Fibroblast of villous mesenchyme (primary cell): Measurements from ENCODE around the gene ACAA1. TPM values are rescaled to one million over a fixed set of nuclear protein-coding genes. Genes with fewer than 3 reads are reported as not detected.
"Not testable (repeated sequence)": the region's sequence is repeated elsewhere in the genome, so short reads cannot be mapped to it uniquely, and the experiment has no call there.

Source experiments
- DNase-seq: peaks from one replicate; pipeline ENCODE4 v3.0.0-alpha.2; 2010; ENCODE audit warnings: low read depth
- H3K4me3 ChIP-seq: 2 replicates; pipeline ENCODE4 v1.5.1; 2011; ENCODE audit warnings: low read depth, mild to moderate bottlenecking, low read length
- total RNA-seq: library from RNA; depleted of rRNA; stranded (reverse); fragments of >200 nt; gene quantifications from 2 replicates; pipeline ENCODE4 v1.2.3, GENCODE V29; 2012
- TF ChIP-seq, protein P1 (sequence below): IDR thresholded peaks from 2 replicates; pipeline ENCODE4 v1.5.1; 2012; ENCODE audit warnings: low read depth, mild to moderate bottlenecking, low read length; ENCODE audit not compliant: insufficient read depth

The ACAA1 gene
- total RNA-seq, 1 donor: 18.1 TPM

DNA sequence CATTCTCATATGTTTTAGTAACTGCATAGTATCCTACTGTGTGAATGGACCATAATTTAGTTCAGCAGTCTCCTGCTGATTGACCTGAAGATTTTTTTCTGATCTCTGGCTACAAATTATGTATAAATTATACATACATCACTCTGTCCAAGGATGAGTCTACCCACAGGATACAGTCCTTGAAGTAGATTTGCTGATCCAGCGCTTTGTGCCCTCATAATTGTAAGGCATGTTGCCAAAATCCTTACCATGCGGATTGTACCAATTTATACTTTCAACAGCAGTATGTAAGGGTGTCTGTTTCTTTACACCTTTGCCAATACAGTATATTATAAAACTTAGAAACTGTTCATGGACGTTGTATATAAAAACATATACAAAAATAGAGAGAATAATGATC lies 46.5 kb downstream of the ACAA1 start:
- TF ChIP-seq, protein P1, sequence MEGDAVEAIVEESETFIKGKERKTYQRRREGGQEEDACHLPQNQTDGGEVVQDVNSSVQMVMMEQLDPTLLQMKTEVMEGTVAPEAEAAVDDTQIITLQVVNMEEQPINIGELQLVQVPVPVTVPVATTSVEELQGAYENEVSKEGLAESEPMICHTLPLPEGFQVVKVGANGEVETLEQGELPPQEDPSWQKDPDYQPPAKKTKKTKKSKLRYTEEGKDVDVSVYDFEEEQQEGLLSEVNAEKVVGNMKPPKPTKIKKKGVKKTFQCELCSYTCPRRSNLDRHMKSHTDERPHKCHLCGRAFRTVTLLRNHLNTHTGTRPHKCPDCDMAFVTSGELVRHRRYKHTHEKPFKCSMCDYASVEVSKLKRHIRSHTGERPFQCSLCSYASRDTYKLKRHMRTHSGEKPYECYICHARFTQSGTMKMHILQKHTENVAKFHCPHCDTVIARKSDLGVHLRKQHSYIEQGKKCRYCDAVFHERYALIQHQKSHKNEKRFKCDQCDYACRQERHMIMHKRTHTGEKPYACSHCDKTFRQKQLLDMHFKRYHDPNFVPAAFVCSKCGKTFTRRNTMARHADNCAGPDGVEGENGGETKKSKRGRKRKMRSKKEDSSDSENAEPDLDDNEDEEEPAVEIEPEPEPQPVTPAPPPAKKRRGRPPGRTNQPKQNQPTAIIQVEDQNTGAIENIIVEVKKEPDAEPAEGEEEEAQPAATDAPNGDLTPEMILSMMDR: no peak
- no peak overlapping the region for H3K4me3 ChIP-seq
- no peak for DNase-seq

DNA sequence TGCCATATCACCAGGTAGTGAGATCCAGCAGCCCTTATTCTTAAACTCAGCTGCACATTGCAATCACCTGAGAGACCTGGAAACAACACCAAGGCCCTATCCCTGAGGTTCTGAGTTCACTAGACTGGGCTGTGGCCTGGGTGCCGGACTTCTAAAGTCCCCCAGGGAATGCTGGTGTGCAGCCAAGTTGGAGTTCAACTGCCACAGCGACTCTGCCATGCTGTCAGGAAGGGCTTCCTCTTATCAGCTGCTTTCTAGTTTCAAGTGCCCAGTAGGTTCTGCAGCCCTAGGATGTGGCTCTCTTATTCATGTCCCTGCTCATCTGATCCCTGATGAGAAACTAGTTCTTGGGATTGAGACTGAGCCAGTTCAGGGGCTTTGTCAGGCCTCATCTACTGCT lies 47.8 kb downstream of the ACAA1 start:
- H3K4me3 ChIP-seq: no peak overlapping the region
- no peak for DNase-seq
- TF ChIP-seq, protein P1: no peak

DNA sequence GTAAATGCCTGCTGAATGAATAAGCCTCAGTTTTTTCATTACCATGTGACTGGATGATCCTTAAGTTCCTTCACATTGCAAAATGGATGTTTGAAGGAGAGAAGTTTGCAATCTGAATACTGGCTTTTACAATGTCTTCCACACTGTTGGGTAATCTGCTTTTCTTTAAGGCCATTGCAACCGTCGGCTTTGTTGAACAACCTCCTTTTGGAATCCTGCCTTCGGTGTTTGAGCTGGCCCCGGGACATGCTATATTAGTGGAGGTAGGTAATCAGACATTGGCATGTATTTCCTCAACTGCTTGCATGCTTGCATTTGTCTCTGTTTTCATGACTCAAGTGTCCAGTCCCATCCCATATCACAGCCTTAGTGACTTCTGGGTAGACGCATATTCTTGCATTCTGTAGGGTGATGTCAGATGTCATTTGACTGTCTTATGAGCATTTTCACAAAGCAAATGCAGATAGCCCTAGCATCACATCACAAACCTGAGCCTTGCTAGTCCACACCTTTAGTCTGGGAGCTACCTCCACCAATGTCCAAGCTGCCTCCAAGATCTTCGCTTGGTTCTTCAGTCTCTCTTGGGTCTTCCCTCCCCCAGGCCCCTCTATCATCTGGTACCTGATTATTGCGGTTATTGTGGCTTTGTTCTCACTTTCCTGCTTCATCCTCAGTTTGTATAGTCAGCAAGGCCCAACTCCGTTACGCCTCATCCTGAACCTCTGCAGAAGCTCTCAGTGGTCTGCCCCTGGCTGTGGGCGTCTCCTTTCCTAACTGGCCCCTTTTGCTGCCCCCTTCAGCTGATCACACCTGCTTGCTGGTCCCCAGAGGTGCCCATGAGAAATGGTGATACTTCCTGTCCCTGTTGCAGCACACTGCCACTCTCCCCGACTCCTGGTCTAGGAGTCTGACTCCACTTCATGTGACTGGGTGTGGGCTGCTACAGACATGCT lies 48.5 kb downstream of the ACAA1 start:
- DNase-seq: no peak
- TF ChIP-seq, protein P1: no peak
- H3K4me3 ChIP-seq: no peak overlapping the region

DNA sequence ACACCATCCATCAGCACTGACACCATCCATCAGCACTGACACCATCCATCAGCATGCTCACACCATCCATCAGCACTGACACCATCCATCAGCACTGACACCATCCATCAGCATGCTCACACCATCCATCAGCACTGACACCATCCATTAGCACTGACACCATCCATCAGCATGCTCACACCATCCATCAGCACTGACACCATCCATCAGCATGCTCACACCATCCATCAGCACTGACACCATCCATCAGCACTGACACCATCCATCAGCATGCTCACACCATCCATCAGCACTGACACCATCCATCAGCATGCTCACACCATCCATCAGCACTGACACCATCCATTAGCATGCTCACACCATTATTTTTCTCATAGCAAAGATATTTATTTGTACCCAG lies 49.6 kb downstream of the ACAA1 start:
- DNase-seq, H3K4me3 ChIP-seq: not testable (repeated sequence)

DNA sequence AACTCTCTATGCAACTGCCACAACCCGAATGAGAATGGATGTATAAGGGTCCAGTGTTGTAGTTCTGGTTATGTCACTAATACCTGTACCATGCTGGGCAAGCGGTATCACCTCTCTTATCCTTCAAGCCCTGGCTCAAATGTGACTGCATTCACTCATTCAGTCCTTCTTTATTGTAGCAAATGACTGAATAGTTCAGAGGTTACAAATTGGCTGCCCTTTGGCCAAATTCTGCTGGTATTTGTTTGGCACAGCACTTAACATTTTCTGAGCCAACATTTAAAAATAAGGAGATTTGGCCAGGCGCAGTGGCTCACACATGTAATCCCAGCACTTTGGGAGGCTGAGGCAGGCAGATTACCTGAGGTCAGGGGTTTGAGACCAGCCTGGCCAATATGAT lies 50.4 kb downstream of the ACAA1 start:
- no peak for DNase-seq
- H3K4me3 ChIP-seq: no peak overlapping the region
- TF ChIP-seq, protein P1: no peak

DNA sequence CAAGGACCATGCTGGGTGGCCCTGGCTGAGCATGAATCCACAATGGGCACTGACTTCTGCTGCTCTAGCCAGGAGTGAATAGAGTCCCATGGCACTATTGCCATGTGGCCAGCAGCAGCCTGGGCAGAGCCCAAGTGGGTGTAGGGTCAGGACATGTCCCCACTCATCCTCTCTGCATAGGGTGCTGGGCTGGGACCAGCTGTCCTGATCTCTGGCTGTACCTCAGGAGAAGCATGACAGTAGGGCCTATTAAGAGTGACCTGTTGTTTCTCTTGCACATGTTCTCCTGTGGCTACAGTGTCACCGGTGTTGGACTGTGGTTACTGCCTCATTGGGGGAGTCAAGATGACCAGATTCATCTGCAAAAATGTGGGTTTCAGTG lies 51.0 kb downstream of the ACAA1 start:
- TF ChIP-seq, protein P1: no peak
- no peak for DNase-seq
- no peak overlapping the region for H3K4me3 ChIP-seq

DNA sequence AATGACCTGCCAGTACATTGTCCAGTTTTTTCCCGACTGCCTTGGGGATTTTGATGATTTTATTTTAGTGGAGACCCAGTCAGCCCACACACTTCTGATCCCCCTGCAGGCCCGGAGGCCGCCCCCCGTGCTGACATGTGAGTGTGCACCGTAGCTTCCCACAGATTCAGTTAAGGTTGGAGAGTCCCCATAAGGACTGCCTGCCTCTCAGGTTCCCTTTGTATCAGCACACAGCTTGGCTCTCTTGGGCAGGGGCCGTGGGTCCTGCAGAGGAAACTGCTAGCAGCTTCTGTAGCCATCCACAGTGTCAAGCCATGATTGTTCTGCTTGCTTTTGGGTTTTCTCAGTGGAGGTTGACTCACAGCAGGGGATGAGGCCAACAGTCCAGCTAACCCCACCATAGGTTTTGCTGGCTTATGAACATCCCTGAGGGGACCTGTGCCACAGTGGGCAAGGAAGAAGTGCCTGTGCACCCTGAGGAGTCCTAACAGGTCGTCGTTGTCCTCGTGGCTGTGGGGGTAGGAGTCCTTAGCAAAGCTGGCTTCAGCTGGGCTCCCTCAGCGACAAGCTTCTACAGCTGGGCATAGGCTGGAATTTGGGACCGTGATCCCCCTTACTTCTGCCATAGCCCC lies 51.5 kb downstream of the ACAA1 start:
- TF ChIP-seq, protein P1: no peak
- H3K4me3 ChIP-seq: no peak overlapping the region
- no peak for DNase-seq
